Transverse colon (tissue), 4 donors: Measurements from ENCODE around the gene DAPL1. TPM values are rescaled to one million over a fixed set of nuclear protein-coding genes. Genes with fewer than 3 reads are reported as not detected.

Source experiments
- DNase-seq: peaks from one replicate; pipeline ENCODE4 v3.0.0-alpha.2; 2019
- H3K27ac ChIP-seq, 4 donors: fragments of 200-600 bp; sonication (generic); 2 replicates each; pipeline ENCODE4 v1.5.1; 2016 to 2018; ENCODE audit warnings: inconsistent platforms in 4 of 4
- H3K27me3 ChIP-seq: fragments of 200-600 bp; sonication (generic); 2 replicates; pipeline ENCODE4 v1.5.1; 2017; ENCODE audit warnings: inconsistent platforms
- H3K36me3 ChIP-seq, 4 donors: fragments of 200-600 bp; sonication (generic); 2 replicates each; pipeline ENCODE4 v1.5.1; 2017 to 2019; ENCODE audit warnings: inconsistent platforms in 4 of 4
- H3K4me1 ChIP-seq, 4 donors: fragments of 200-600 bp; sonication (generic); 2 replicates each; pipeline ENCODE4 v1.5.1; 2017 to 2020; ENCODE audit warnings: inconsistent platforms in 4 of 4
- H3K4me3 ChIP-seq, 4 donors: fragments of 200-600 bp; sonication (generic); 1 replicate in 1 of 4; 2 replicates in 3 of 4; pipeline versions ENCODE4 v1.5.1 to v1.6.1; 2017 to 2019; ENCODE audit warnings: inconsistent platforms in 4 of 4
- H3K9me3 ChIP-seq, 2 donors: fragments of 200-600 bp; sonication (generic); 2 replicates each; pipeline ENCODE4 v1.5.1; 2017 to 2019; ENCODE audit warnings: inconsistent platforms in 2 of 2
- EP300 ChIP-seq: sonication (generic); formaldehyde crosslinking; IDR thresholded peaks from one replicate; pipeline ENCODE4 v1.6.1; 2017; ENCODE audit warnings: antibody characterized with exemption, low read depth
- POLR2A ChIP-seq: fragments of 450-650 bp; IDR thresholded peaks from one replicate; pipeline ENCODE4 v1.6.1; 2016; ENCODE audit warnings: antibody characterized with exemption, mild to moderate bottlenecking, moderate library complexity
- POLR2AphosphoS5 ChIP-seq, 3 donors: sonication (generic); formaldehyde crosslinking; IDR thresholded peaks; one replicate each; pipeline ENCODE4 v1.6.1; 2016; ENCODE audit warnings: antibody characterized with exemption in 3 of 3
- WGBS, 2 donors: methylation state at CpG; one replicate each; pipeline ENCODE4 v1.1.5; 2018; ENCODE audit warnings: low coverage in 1 of 2; 5-methylcytosine and 5-hydroxymethylcytosine counted together
- in situ Hi-C, 4 donors: fragments of 200-750 bp; cut with MboI; loops; one replicate each; pipeline versions ENCODE4 v1.15.0 to v1.15.1; 2017; ENCODE audit warnings: low sequenced_read_pairs in 3 of 4, low pct_ligation_motif_present in 1 of 4, low pct_unique_long_range_greater_than_20kb in 1 of 4
- intact Hi-C: fragments of 100-400 bp; cut with DNase I; formaldehyde crosslinking; loops from one replicate; pipeline ENCODE4 v1.15.1; 2023; ENCODE audit warnings: low total_unique reads
- total RNA-seq, 4 donors: library from RNA; depleted of rRNA; stranded (reverse); fragments of >200 nt; gene quantifications; one replicate each; pipeline ENCODE4 v1.1.0, GENCODE V29; 2016
- TF ChIP-seq, protein P1 (sequence below), 5 experiments: fragments of 200-600 bp in 3 of 5; fragments of 450-650 bp in 2 of 5; sonication (generic) in 3 of 5; IDR thresholded peaks; 1 replicate in 2 of 5; 2 replicates in 3 of 5; pipeline ENCODE4 v1.5.1; 2016 to 2017; ENCODE audit warnings: antibody characterized with exemption in 5 of 5, inconsistent platforms in 3 of 5, mild to moderate bottlenecking in 2 of 5, moderate library complexity in 1 of 5

The DAPL1 gene
- total RNA-seq, 4 donors from 2014 or later, result not detected

- Histone ChIP-seq H3K36me3 (no peaks in the 10 kb centered on the region), H3K27ac (no peak overlapping the region), H3K4me1 (peaks cover 0 to 4% (median 0%) of the 10 kb centered on the region in 4 donors), H3K4me3 (no peak overlapping the region), H3K27me3 (no peaks in the 10 kb centered on the region), H3K9me3 (no peaks in the 10 kb centered on the region)
- in situ Hi-C loops (no loop called here), intact Hi-C loops (no loop called here)
- TF ChIP-seq, protein P1, sequence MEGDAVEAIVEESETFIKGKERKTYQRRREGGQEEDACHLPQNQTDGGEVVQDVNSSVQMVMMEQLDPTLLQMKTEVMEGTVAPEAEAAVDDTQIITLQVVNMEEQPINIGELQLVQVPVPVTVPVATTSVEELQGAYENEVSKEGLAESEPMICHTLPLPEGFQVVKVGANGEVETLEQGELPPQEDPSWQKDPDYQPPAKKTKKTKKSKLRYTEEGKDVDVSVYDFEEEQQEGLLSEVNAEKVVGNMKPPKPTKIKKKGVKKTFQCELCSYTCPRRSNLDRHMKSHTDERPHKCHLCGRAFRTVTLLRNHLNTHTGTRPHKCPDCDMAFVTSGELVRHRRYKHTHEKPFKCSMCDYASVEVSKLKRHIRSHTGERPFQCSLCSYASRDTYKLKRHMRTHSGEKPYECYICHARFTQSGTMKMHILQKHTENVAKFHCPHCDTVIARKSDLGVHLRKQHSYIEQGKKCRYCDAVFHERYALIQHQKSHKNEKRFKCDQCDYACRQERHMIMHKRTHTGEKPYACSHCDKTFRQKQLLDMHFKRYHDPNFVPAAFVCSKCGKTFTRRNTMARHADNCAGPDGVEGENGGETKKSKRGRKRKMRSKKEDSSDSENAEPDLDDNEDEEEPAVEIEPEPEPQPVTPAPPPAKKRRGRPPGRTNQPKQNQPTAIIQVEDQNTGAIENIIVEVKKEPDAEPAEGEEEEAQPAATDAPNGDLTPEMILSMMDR (IDR thresholded peaks at IDR 0.05), result no peak
- no peak for TF ChIP-seq POLR2A
- no peak for TF ChIP-seq POLR2AphosphoS5 (IDR thresholded peaks at IDR 0.05)
- no peak for TF ChIP-seq EP300
- no peak for DNase-seq
- WGBS, 2 donors, result 89 to 94% methylated on average over 3 of the region's 3 CpGs
Measured at GRCh38 chr2:158826965-158827364, 31.8 kb downstream of the DAPL1 start.

GRCh38 chr2:158828378-158829164 lies 33.5 kb downstream of the DAPL1 start:
- no peak for TF ChIP-seq POLR2AphosphoS5 (IDR thresholded peaks at IDR 0.05)
- TF ChIP-seq POLR2A, result no peak
- no peak for TF ChIP-seq EP300
- in situ Hi-C loops (no loop called here), intact Hi-C loops (no loop called here)
- Histone ChIP-seq H3K4me3 (no peak overlapping the region), H3K36me3 (no peaks in the 10 kb centered on the region), H3K4me1 (peaks cover 0 to 4% (median 0%) of the 10 kb centered on the region in 4 donors), H3K27me3 (no peaks in the 10 kb centered on the region), H3K27ac (no peak overlapping the region), H3K9me3 (no peaks in the 10 kb centered on the region)
- DNase-seq, result no peak
- WGBS, 2 donors, result 62 to 66% methylated on average over 4 of the region's 4 CpGs

- no peaks in the 10 kb centered on the region for H3K27me3 ChIP-seq
- no peak for TF ChIP-seq POLR2AphosphoS5 (IDR thresholded peaks at IDR 0.05)
- TF ChIP-seq, protein P1 (IDR thresholded peaks at IDR 0.05), result no peak
- no peak for TF ChIP-seq EP300
- no peak for TF ChIP-seq POLR2A
- H3K4me1 ChIP-seq, result peaks cover 0 to 4% (median 0%) of the 10 kb centered on the region in 4 donors
- no peaks in the 10 kb centered on the region for H3K9me3 ChIP-seq
- in situ Hi-C loops (no loop called here), intact Hi-C loops (no loop called here)
- 93 to 94% methylated on average over 3 to 4 of the region's 4 CpGs for WGBS, 2 donors
- H3K36me3 ChIP-seq, result no peaks in the 10 kb centered on the region
- H3K4me3 ChIP-seq, result no peak overlapping the region
- no peak overlapping the region for H3K27ac ChIP-seq
- no peak for DNase-seq
Measured at GRCh38 chr2:158829167-158829566, 34.0 kb downstream of the DAPL1 start.

- H3K4me1 ChIP-seq, result peaks cover 0 to 4% (median 0%) of the 10 kb centered on the region in 4 donors
- in situ Hi-C loops (no loop called here), intact Hi-C loops (no loop called here)
- DNase-seq, result no peak
- H3K9me3 ChIP-seq, result no peaks in the 10 kb centered on the region
- H3K36me3 ChIP-seq, result no peaks in the 10 kb centered on the region
- H3K27ac ChIP-seq, result no peak overlapping the region
- no peak overlapping the region for H3K4me3 ChIP-seq
- 67 to 83% methylated on average over 2 to 4 of the region's 4 CpGs for WGBS, 2 donors
- H3K27me3 ChIP-seq, result no peaks in the 10 kb centered on the region
- TF ChIP-seq POLR2AphosphoS5 (IDR thresholded peaks at IDR 0.05), result no peak
- no peak for TF ChIP-seq POLR2A
- TF ChIP-seq, protein P1 (IDR thresholded peaks at IDR 0.05), result no peak
- TF ChIP-seq EP300, result no peak
Measured at GRCh38 chr2:158830201-158830600, 35.1 kb downstream of the DAPL1 start.
